Right lung (tissue), 5 donors: ENCODE data around the gene ZNF316. TPM values are rescaled to one million over a fixed set of nuclear protein-coding genes. Genes with fewer than 3 reads are reported as not detected.
"Not testable (repeated sequence)": the region's sequence is repeated elsewhere in the genome, so short reads cannot be mapped to it uniquely, and the experiment has no call there.

Experiments used
- DNase-seq, 2 donors: peaks; one replicate each; pipeline ENCODE4 v3.0.0-alpha.2; 2013
- polyA plus RNA-seq, 5 donors: library from polyadenylated mRNA; unstranded; fragments of 120-200 nt; gene quantifications; one replicate each; pipeline versions ENCODE4 v1.2.1 to v1.2.3, GENCODE V29; 2013; ENCODE audit warnings: inconsistent platforms in 1 of 5, low replicate concordance in 1 of 5; ENCODE audit not compliant: insufficient read length in 5 of 5, insufficient read depth in 1 of 5

The ZNF316 gene
- polyA plus RNA-seq, 5 donors = 34.3 to 46.9 (median 44.7) TPM

DNA sequence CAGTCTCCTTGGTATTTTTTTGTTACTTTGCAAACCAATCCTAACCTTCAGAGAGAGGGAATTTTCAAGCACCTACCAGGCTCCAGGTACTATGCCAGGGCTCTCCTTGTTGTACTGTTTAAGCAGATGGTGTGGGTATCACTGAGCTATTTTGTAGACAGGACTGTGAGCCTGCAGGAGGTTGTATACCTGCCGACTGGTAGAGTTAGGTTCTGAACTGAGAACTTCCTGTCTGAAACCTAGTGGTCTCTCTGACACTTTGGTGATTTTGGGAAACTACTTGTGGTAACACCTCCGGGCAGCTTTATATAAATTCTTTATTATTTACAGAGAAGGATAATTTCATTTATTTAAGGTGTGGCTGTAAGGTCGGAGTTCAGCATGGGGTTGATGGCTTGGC, 17.2 kb upstream of the ZNF316 start:
- DNase-seq = no peak

DNA sequence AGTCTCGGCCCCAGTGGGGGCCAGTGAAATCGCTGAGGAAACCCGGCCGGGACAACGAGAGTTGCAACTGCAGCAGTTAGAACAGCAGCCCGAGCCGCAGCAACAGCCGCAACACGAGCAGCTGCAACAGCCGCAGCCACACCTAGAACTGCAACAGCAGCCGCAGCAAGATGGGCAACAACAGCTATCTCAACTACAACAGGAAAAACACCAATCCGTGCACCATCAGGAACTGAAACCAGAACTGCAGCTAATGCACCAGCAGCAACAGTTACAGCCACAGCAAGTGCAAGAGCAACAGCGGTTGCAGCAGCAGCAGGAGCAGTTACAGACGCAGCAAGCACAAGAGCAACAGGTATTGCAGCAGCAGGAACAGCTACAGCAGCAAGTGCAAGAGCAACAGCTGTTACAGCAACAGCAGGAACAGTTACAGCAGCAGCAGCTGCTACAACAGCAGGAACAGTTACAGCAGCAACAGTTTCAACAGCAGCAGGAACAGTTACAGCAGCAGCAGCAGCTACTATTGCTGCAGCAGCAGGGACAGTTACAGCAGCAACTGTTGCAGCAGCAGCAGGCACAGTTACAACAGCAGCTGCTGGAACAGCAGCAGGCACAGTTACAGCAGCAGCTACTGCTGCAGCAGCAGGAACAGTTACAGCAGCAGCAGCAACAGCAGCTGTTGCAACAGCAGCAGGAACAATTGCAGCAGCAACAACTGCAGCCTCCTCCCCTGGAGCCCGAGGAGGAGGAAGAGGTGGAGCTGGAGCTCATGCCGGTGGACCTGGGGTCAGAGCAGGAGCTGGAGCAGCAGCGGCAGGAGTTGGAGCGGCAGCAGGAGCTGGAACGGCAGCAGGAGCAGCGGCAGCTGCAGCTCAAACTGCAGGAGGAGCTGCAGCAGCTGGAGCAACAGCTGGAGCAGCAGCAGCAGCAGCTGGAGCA, 15.7 kb upstream of the ZNF316 start:
- DNase-seq = no peak

DNA sequence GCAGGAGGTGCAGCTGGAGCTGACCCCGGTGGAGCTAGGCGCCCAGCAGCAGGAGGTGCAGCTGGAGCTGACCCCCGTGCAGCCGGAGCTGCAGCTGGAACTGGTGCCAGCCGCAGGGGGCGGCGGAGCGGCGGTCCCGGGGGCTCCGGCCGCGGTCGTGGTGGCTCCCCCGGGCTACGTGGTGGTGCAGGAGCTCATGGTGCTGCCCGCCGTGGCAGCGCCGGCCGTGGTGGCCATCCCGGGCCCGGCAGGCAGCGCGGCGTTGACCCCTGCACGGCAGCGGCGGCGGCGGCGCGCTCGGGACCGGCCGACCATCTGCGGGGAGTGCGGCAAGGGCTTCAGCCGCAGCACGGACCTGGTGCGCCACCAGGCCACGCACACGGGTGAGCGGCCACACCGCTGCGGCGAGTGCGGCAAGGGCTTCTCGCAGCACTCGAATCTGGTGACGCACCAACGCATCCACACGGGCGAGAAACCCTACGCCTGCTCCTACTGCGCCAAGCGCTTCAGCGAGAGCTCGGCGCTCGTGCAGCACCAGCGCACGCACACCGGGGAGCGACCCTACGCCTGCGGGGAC, 14.9 kb upstream of the ZNF316 start:
- DNase-seq = no peak

DNA sequence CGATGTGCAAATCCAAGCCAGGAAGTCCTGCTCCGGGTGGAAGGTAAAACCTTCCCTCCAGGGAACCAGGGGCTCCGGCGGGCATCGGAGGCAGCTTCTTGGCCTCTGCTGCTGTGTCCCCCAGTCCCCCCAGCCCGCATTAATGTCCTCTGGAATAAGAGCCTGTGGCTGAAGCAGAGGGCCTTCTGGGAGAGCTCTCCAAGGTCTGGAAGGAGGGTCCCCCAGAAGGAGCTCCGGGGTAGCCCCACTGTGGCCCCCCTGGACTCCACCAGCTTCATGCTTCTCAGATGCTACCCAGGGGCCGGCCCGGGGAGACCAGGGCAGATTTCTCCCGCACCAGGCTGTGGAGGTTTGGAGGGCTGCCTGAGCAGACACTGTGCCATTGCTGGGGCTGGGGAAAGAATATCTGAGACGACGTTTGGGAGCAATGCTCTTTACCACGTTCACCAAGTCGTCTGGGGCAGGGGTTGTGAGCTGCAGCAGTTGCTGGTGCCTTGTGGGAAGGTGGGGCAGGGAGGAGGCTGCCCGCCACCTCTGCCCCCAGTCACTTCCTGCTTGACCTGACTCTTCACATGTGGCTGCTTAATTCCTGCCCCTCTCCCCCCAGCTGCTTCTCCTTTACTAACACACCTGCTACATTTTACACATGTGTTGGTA, 13.4 kb upstream of the ZNF316 start:
- no peak for DNase-seq

DNA sequence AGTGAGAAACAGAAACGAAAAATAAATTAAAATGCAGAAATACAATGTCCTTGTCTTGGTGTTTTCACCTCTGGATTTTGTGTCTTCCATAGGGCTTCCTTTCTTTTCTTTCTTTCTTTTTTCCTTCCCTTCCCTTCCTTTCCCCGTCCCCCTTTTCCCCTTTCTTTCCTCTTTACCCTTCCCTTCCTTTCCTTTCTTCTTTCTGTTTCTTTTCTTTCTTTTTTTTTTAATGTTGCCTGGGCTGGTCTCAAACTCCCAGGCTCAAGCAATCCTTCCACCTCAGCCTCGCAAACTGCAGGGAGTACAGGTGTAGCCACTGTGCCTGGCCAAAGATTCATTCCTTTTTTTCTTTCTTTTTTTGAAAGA, 12.9 kb upstream of the ZNF316 start:
- DNase-seq = no peak

DNA sequence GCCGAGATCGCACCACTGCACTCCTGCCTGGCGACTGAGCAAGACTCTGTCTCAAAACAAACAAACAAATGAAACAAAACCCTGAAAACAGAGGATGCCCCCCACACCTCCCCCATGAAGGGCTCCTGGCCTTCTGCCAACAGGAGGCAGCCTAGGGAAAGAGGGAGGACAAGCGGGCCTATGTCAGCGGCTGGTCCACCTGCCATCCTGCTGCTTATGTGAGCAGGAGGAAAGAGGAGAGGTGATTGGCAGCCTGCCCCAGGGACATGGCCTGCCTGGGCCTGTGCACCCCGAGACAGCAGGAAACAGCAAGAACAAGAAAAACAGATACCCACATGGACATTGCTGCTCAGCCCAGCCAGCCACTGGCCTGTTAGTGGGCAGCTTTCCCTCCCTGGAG, 9.1 kb upstream of the ZNF316 start:
- DNase-seq = no peak

DNA sequence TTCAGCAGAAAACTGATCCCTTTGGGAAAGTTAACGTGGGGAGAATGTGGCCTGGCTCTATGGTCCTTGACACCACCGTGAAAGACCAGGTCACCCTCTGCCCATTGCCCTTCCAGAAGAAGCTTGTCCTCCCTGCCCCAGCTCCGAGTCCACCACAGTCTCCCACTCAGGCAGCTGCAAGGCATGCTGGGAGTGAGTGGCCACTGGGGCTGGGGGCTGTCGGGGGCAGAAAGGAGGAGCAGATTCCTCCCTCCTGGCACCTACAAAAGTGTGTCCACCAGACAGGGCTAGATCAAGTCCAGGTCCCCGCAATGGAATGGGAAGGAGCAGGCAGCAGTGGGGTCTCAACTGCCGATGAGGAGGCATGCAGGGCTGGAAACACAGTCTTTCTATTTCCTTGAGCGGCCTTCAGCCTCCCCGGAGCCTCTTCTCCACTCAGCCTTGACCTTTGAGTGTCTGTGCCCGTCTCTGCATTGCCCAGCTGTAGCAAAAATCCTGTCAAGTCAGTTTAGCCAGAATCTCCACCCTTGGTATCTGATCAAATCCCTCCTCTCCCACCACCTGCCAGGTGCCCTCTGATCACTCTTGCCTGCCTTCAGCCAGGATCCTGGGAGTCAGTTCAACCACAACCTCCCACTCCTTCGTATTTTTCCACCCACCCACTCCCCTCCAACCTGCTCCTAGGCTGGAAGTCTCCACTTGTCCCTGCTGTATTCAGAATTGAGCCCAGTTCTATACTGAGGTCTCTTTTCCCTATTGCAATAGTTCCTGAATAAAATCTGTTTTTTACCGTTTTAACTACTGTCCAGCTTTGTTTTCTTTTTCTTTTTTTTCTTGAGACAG, 6.9 kb upstream of the ZNF316 start:
- no peak for DNase-seq

DNA sequence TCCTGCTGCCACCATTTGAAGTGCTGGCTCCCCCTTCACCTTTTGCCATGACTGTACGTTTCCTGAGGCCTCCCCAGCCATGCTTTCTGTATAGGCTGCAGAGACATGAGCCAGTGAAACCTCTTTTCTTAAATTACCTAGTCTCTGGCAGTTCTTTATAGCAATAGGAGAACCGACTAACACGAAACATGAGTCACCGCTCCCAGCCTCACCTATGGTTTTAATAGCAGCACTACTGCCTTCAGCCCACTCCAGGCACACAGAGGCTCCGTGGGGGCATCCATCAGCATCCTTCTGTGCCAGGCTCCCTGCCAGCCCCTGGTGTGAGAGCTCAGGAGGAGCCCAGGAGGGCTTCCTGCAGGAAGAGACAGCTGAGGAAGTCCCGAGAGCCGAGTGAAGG, 5.5 kb upstream of the ZNF316 start:
- DNase-seq = no peak

DNA sequence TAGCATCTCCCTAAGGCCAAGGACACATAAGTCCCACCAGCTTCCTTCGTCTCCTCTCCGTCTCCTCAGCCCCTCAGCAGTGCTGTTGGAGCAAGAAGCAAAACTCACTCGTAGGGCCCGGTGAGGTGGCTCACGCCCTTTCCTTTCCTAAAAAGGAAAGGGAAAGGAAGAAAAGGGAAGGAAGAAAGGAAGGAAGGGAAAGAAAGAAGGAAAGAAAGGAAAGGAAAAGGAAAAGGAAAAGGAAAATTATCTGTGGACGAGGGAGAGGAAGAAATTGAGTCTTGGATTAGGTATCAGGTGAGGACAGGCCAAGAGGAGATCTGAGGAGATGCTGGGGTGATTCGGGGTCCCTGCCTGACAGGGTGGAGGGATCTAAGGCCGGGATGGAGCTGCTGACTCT, 3.1 kb upstream of the ZNF316 start:
- no peak for DNase-seq

DNA sequence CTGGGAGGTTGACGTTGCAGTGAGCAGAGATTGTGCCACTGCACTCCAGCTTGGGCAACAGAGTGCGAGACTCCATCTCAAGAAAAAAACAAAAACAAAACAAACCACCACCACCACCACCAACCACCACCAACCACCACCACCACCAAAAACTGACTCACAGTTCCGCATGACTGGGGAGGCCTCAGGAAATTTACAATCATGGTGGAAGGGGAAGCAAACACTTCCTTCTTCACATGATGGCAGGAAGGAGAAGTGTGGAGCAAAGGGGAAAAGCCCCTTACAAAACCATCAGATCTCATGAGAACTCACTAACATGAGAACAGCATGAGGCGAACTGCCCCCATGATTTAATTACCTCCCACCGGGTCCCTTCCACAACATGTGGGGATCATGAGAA, 2.1 kb upstream of the ZNF316 start:
- DNase-seq = not testable (repeated sequence)

DNA sequence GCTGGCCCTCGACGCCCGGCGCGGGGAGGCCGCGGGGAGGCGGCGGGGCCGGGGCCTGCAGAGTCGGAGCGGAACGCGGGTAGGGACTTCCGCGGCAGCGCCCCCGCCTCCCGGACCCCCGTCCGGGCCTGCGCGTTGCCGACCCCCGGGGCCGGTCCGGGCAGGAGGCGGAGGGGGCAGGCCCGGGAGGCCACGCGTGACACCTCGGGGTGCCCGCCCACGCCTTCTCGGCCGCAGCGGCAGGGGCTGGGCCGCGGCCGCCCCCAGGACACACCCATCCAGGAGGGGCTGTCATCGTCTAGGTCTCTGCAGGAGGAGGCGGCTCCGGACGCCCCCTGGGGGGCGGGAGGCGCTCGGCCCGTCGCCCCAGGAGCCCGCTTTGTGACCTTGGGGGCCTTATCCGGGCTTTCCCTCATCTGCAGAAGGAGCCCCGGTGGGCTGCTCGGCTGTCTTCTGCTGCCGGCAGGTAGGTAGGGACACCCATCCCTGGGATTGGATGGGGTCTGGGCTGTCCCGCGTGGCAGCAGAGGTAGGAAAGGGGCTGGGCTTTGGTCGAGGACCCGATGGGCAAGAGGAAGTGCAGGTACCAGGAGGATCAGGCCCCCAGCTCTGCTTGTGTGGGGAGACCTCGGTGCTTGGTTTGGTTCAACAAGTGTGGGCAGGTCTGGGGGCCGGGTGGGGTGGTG, 569 bp downstream of the ZNF316 start:
- DNase-seq = peak in 1 of 2 donors; percentile 10

DNA sequence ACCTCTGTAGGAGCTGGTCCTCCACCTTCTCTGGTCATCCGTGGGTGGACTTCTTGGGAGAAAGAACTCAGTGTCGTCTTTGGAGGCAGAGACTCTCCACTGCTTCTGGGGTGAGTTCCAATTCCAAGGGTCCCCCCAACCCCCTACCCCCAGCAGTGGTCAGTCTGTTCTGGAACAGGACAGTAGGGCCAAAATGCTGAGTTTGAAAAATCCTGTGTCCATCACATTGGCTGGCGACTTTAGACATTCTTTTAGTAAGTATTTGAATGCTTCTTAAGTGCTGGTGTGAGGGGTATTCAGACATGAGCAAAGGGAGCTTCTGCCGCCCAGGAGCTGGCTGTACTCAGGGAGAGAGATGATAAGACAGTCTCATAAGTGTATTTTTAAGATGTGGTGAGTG, 1.9 kb downstream of the ZNF316 start:
- DNase-seq = no peak

DNA sequence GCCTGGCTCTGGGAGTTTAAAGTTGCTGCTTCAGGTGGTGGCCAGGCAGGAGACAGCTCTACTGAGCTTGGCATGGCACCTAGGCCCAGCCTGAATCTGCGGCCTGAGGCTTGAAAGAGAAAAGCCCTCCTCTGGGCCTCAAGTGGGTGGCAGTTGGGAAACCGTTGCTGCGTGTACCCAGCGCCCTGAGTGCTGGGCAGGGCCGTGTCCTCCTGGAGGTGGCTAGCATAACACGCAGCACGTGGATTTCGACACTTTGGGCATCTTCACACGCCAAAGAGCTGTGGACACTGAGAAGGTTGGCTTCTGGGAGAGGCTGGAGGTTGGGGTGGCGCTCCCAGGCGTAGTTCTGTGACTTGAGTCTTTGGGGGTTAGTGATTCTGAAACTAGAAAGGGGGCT, 2.5 kb downstream of the ZNF316 start:
- DNase-seq = no peak

DNA sequence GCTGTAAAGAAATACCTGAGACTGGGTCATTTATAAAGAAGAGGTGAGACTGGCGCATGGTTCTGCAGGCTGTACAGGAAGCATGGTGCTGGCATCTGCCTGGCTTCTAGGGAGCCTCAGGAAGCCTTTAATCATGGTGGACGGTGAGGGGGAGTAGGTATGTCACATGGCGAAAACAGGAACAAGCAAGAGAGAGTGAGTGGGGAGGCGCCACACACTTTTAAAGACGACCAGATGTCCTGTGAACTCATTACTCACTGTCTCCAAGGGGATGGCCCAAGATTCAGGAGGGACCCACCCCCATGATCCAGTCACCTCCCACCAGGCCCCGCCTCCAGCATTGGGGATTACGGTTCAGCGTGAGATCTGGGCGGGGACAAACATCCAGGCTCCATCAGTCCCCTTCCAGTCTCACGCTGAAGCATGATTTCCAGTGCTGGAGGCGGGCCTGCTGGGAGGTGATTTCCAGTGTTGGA, 3.2 kb downstream of the ZNF316 start:
- DNase-seq = no peak

DNA sequence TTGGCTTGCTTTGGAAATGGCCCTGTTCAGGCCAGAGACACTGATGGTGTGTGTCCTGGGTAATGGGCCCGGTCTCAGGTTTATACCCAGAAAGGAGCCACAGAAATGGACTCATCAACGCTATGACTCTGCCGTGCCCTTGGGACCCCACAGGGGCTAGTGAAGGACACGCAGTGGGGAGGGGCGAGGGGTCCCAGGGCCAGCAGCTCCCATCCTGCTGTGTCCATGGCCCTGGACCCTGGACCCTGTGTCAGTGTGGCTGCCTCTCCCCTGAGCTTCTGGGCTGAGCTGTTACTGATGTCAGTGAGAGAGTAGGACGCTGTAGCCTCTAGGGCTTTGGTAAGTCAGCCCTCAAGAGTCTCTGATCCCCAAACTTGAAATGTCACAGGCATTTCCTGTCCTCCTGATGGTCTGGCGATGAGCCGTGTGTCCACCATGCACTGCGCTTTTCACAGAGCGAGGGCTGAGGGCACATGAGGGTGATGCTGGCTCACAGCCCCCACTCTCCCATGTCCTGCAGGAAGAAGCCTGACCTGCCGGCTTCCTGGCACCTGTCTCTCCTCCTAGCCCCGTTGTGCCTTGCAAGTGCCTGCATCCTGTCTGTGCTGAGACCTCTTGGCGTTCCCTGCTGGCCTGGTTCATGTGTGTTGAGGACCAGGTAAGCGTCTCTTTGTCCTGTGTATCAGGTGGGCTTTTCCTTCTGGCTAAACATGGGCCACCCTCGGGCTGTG, 4.4 kb downstream of the ZNF316 start:
- no peak for DNase-seq

DNA sequence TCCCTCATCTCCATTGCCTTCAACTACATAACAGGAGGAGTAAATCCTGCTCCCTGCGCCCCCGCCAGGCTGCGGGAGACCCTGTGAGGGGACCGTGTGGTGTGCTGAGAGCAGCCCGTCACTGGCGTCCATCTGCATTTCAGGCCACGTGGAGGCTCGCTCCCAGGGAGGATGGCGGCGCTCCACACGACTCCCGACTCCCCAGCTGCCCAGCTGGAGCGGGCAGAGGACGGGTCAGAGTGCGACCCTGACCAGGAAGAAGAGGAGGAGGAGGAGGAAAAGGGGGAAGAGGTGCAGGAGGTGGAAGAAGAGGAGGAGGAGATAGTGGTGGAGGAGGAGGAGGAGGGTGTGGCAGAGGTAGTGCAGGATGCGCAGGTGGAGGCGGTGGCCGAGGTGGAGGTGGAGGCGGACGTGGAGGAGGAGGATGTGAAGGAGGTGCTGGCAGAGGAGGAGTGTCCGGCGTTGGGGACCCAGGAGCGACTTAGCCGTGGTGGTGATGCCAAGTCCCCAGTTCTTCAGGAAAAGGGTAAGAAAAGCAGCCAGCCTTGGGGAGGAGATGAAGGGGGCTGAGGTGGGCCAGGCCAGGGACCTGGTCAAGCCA, 5.2 kb downstream of the ZNF316 start:
- no peak for DNase-seq

DNA sequence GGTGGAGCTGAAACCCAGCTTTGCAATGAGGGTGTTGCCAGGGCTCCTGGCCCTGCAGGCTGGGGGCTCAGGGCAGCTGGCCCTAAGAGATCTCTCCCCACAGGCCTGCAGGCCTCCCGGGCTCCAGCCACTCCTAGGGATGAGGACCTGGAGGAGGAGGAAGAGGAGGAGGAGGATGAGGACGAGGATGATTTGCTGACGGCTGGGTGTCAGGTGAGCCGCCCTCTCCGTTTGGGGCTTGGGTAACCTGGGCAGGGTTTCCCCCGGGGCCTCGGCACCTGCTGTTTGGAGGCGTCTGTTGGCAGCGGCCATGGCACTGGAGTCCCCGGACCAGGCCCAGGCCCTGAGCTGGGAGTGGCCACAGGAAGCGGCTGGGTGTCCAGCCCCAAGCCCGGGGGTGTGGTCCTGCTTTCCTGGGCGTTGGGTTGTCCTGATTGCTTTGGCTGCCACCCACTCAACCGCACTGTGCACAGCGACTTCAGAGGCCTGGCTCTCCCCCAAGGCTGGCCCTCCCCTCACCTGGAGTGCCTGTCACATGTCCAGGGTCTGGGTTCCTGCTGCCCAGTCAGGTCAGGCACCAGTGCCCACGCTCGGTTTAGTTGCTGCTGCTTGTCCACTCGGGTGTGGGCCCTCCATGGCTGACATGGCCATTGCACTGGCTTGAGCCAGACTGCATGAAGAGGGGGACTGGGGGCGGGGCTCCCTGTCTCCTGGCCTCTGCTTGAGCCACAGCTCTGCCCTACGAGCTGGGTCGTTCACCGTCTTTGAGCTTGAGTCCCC, 5.9 kb downstream of the ZNF316 start:
- no peak for DNase-seq

DNA sequence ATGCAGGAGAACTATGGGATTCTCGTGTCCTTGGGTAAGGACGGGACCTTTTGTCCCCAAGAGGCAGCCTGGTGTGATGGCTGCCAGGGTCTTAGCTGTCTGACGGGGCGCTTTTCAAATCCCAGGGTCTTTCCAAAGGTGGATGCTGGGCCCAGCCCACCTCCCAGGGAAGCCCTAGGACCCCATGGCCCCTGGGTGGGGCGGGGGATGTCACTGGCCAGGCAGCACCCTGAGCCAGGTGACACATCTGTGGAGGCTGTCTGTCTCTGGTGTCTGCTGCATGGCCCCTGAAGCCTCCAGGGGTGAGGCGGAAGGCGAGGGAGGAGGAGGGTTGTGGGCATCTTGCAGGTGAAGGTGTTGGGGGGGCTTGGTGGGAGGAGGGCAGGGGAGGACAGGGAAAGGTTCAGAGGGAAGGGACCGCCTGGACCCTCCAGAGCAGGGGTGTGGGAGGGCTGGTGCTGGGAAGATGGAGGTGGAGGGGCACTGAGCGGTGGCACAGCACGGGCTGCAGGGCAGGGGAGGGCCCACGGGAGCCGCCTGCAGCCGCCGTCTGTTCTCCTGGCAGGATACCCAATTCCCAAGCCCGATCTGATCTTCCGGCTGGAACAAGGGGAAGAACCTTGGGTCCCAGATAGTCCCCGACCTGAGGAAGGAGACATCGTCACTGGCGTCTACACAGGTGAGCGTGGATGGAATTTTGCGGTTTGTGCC, 7.0 kb downstream of the ZNF316 start:
- DNase-seq = no peak

DNA sequence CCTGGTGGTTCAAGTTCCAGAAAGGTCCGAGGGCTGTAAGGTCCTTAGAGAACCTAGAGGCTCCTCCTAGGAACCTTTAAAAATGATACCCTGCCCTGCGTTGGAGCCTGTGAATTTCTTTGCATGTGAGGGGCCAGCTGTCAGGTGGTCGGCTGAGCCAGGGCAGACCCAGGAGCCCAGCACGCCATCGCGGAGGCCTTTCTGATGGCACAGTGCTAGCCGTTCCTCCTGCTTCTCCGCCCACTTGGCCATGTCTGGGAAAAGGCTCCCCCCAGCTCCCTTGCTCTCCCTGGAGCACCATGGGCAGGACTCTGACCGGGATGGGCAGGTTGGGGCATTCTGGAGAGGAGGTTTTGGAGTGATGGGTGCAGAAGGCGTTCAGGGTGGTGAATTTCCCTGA, 7.6 kb downstream of the ZNF316 start:
- no peak for DNase-seq
